Kidney epithelial cell (primary cell): ENCODE measurements around the gene ALKBH6. TPM values are rescaled to one million over a fixed set of nuclear protein-coding genes. Genes with fewer than 3 reads are reported as not detected.
A peak's percentile ranks its signal among the peaks of the same experiment; 100 is the strongest.

Experiments used
- DNase-seq: peaks from one replicate; pipeline ENCODE4 v3.0.0-alpha.2; 2010; ENCODE audit warnings: low read depth
- H3K27me3 ChIP-seq: 2 replicates; pipeline ENCODE4 v1.6.0; 2011; ENCODE audit warnings: low read length; ENCODE audit not compliant: control insufficient read depth, insufficient read depth
- H3K36me3 ChIP-seq: 2 replicates; pipeline ENCODE4 v1.5.1; 2011; ENCODE audit warnings: low read length; ENCODE audit not compliant: control insufficient read depth, insufficient read depth
- H3K4me3 ChIP-seq: 2 replicates; pipeline ENCODE4 v1.5.1; 2011; ENCODE audit warnings: low read depth, mild to moderate bottlenecking, control low read depth, low read length
- total RNA-seq: library from RNA; depleted of rRNA; stranded (reverse); fragments of >200 nt; gene quantifications from 2 replicates; pipeline ENCODE4 v1.2.3, GENCODE V29; 2015
- TF ChIP-seq, protein P1 (sequence below): IDR thresholded peaks from 2 replicates; pipeline ENCODE4 v1.5.1; 2011; ENCODE audit warnings: mild to moderate bottlenecking, moderate library complexity, low read length, control low read depth, inconsistent platforms; ENCODE audit not compliant: insufficient read depth, poor library complexity, severe bottlenecking

Gene ALKBH6
- total RNA-seq, 1 donor from 2014 or later: 22.4 TPM

- Histone ChIP-seq H3K4me3 (no peak overlapping the region), H3K27me3 (no peaks in the 10 kb centered on the region), H3K36me3 (no peaks in the 10 kb centered on the region)
- DNase-seq: no peak
- TF ChIP-seq, protein P1, sequence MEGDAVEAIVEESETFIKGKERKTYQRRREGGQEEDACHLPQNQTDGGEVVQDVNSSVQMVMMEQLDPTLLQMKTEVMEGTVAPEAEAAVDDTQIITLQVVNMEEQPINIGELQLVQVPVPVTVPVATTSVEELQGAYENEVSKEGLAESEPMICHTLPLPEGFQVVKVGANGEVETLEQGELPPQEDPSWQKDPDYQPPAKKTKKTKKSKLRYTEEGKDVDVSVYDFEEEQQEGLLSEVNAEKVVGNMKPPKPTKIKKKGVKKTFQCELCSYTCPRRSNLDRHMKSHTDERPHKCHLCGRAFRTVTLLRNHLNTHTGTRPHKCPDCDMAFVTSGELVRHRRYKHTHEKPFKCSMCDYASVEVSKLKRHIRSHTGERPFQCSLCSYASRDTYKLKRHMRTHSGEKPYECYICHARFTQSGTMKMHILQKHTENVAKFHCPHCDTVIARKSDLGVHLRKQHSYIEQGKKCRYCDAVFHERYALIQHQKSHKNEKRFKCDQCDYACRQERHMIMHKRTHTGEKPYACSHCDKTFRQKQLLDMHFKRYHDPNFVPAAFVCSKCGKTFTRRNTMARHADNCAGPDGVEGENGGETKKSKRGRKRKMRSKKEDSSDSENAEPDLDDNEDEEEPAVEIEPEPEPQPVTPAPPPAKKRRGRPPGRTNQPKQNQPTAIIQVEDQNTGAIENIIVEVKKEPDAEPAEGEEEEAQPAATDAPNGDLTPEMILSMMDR: no peak
These were observed 20.9 kb downstream of the ALKBH6 start for GRCh38 chr19:35992907-35993765.

- TF ChIP-seq, protein P1: no peak
- peaks cover 7% of the 10 kb centered on the region for H3K27me3 ChIP-seq
- DNase-seq: peak; percentile 45
- H3K4me3 ChIP-seq: no peak overlapping the region
- H3K36me3 ChIP-seq: no peaks in the 10 kb centered on the region
These were observed 22.1 kb downstream of the ALKBH6 start for GRCh38 chr19:35991731-35992450.

DNA sequence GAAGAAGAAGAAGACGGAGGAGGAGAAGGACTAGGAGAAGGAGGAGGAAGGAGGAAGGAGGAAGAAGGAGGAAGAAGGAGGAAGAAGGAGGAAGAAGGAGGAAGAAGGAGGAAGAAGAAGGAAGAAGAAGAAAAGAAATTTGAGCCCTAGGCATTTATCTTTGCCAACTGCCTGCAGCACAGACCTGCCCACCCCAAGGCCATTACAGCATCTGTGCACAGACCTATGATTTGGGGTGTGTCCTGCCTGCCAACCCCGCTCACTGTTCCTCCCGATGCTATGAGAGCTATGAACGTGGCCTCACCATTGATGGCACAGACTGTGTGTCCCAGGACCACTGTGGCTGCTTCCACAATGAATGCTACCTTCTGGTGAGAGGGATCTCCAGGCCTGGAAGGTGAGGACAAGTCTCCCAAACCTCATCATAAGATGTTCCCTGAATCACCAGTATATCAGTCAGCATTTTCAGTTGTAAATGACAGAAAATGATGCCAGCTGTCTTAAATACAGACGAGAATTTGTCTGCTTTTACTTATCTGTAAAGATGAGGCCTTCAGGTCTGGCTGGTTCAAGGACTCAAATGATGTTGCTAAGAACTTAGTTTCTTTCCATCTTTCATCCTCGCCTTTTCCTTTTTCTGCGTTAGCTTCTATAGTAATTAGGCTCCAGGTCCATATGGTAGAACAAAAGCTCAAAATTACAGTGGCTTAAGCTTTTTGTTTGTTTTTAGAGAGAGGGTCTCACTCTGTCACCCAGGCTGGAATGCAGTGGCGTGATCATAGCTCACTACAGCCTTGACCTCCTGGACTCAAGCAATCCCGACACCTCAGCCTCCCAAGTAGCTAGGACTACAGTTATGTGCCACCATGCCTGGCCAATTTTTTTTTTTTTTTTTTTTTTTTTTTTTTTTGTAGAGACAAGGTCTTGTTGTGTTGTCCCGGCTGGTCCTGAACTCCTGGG is 23.0 kb downstream of the ALKBH6 start:
- peaks cover 15% of the 10 kb centered on the region for H3K27me3 ChIP-seq
- H3K4me3 ChIP-seq: no peak overlapping the region
- DNase-seq: no peak
- H3K36me3 ChIP-seq: no peaks in the 10 kb centered on the region
- TF ChIP-seq, protein P1: no peak

- no peak for DNase-seq
- Histone ChIP-seq H3K4me3 (no peak overlapping the region), H3K36me3 (no peaks in the 10 kb centered on the region), H3K27me3 (peaks cover 17% of the 10 kb centered on the region)
- TF ChIP-seq, protein P1: no peak
These were observed 23.9 kb downstream of the ALKBH6 start for GRCh38 chr19:35990156-35990555.

GRCh38 chr19:35988824-35989223 is 25.2 kb downstream of the ALKBH6 start:
- TF ChIP-seq, protein P1: no peak
- Histone ChIP-seq H3K27me3 (peaks cover 17% of the 10 kb centered on the region), H3K4me3 (no peak overlapping the region), H3K36me3 (no peaks in the 10 kb centered on the region)
- DNase-seq: no peak
